Ovary (tissue), 9 donors: ENCODE results near the gene PPP2R2C. TPM values are rescaled to one million over a fixed set of nuclear protein-coding genes. Genes with fewer than 3 reads are reported as not detected.

Experiments used
- DNase-seq, 5 donors: peaks; one replicate each; pipeline ENCODE4 v3.0.0-alpha.2; 2019 to 2020
- H3K27ac ChIP-seq, 2 donors: fragments of 200-600 bp; one replicate each; pipeline versions ENCODE4 v1.5.1 to v1.8.0; 2019 to 2022
- H3K27me3 ChIP-seq: fragments of 200-600 bp; one replicate; pipeline ENCODE4 v1.8.0; 2022
- H3K36me3 ChIP-seq: fragments of 200-600 bp; sonication (generic); one replicate; pipeline ENCODE4 v1.5.1; 2019
- H3K4me1 ChIP-seq: one replicate; pipeline ENCODE4 v1.8.1; 2013; ENCODE audit warnings: mild to moderate bottlenecking, moderate library complexity; ENCODE audit not compliant: insufficient read depth
- H3K4me3 ChIP-seq: fragments of 200-600 bp; sonication (generic); one replicate; pipeline ENCODE4 v1.5.1; 2017
- H3K9me3 ChIP-seq, 2 donors: fragments of 200-600 bp in 1 of 2; sonication (generic) in 1 of 2; one replicate each; pipeline versions ENCODE4 v1.5.1 to v1.8.1; 2013 to 2019; ENCODE audit warnings: mild to moderate bottlenecking in 1 of 2, moderate library complexity in 1 of 2
- CTCF ChIP-seq, 3 donors: fragments of 450-650 bp in 2 of 3; fragments of 200-600 bp in 1 of 3; IDR thresholded peaks; one replicate each; pipeline versions ENCODE4 v1.5.1 to v1.8.0; 2016 to 2022; ENCODE audit warnings: antibody characterized with exemption in 3 of 3, mild to moderate bottlenecking in 1 of 3
- EP300 ChIP-seq: sonication (generic); formaldehyde crosslinking; IDR thresholded peaks from one replicate; pipeline ENCODE4 v1.6.1; 2017; ENCODE audit warnings: antibody characterized with exemption
- POLR2A ChIP-seq: fragments of 450-650 bp; IDR thresholded peaks from one replicate; pipeline ENCODE4 v1.6.1; 2017; ENCODE audit warnings: antibody characterized with exemption, mild to moderate bottlenecking, moderate library complexity
- WGBS, 3 donors: extraction: QIAGEN DNeasy Blood & Tissue Kit in 1 of 3; methylation state at CpG; one replicate each; pipeline versions ENCODE4 v1.1.5 to v1.1.7; 2013 to 2017; 5-methylcytosine and 5-hydroxymethylcytosine counted together
- intact Hi-C, 4 donors: fragments of 100-400 bp; cut with DNase I; formaldehyde crosslinking; loops; one replicate each; pipeline versions ENCODE4 v1.11.0 to v1.15.1; 2022 to 2023
- polyA plus RNA-seq, 2 donors: library from polyadenylated mRNA; stranded (reverse); fragments of 200-250 nt in 1 of 2; fragments of 350-450 nt in 1 of 2; fragmentation: Illumina TruSeq in 1 of 2; extraction: RNeasy Lipid Tissue Mini Kit (QIAGEN cat#74804) in 1 of 2; gene quantifications; one replicate each; pipeline ENCODE4 v1.2.3, GENCODE V29; 2013 to 2014
- total RNA-seq, 7 donors: library from RNA; depleted of rRNA in 2 of 7; stranded (reverse); fragments of >200 nt in 2 of 7; fragmentation: NEBNext Ultra II Directional in 3 of 7; extraction: Animal tissue kit (Norgen Biotek cat#: 25700) in 3 of 7; gene quantifications; one replicate each; pipeline versions ENCODE4 v1.1.0 to v1.2.4, GENCODE V29; 2016 to 2023
- donor health status: DM: no; HTN: no; CAD: no; lungs with moderate emphysema.
- donor health status: DM: no; HTN: no; CAD: no.
- donor health status: Bipolar disorder and iron deficiency.
- donor health status: DM: yes; HTN: yes; CAD: no.
- donor health status: DM: no; HTN: no; CAD: no.
- donor health status: DM: yes; HTN: yes; CAD: no.

PPP2R2C gene
- total and polyA plus RNA-seq, 9 donors: 0.12 to 4.5 (median 0.77) TPM

DNA sequence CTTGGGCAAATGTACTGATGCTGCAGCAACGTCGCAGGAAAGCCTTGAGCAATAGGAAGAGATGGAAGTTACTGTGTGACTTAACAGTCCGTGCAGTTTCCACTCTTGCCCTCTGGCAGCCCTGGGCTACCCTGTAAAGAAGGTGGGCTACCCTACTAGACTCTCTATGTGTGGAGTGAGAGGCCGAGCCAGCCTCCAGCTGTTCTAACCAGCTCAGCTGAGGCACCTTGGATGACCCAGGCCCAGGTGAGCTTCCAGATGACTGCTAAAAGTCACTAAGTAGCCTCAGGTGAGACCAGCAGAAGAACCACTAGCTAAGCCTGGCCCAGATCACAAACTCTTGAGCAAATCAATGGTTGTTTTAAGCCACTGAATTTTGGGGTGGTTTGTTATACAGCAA is 34.9 kb upstream of the PPP2R2C start:
- WGBS, 3 donors: 85 to 88% (median 85%) methylated on average over 4 of the region's 4 CpGs
- no peaks in the 10 kb centered on the region for H3K4me1 ChIP-seq
- DNase-seq: no peak
- no peak overlapping the region for H3K27ac ChIP-seq
- intact Hi-C loops: no loop called here
- no peaks in the 10 kb centered on the region for H3K27me3 ChIP-seq
- no peaks in the 10 kb centered on the region for H3K36me3 ChIP-seq
- TF ChIP-seq CTCF (IDR thresholded peaks at IDR 0.05) (no peak), EP300 (no peak), POLR2A (no peak)
- peaks cover 0 to 10% of the 10 kb centered on the region in 2 donors for H3K9me3 ChIP-seq
- H3K4me3 ChIP-seq: no peak overlapping the region

- H3K9me3 ChIP-seq: peaks cover 0 to 10% of the 10 kb centered on the region in 2 donors
- DNase-seq: no peak
- intact Hi-C loops: no loop called here
- 84 to 96% (median 86%) methylated on average over 3 of the region's 3 CpGs for WGBS, 3 donors
- no peaks in the 10 kb centered on the region for H3K4me1 ChIP-seq
- TF ChIP-seq POLR2A (no peak), CTCF (IDR thresholded peaks at IDR 0.05) (no peak), EP300 (no peak)
- H3K27ac ChIP-seq: no peak overlapping the region
- no peaks in the 10 kb centered on the region for H3K36me3 ChIP-seq
- H3K27me3 ChIP-seq: no peaks in the 10 kb centered on the region
- H3K4me3 ChIP-seq: no peak overlapping the region
These were observed 34.3 kb upstream of the PPP2R2C start for GRCh38 chr4:6506616-6507140.

DNA sequence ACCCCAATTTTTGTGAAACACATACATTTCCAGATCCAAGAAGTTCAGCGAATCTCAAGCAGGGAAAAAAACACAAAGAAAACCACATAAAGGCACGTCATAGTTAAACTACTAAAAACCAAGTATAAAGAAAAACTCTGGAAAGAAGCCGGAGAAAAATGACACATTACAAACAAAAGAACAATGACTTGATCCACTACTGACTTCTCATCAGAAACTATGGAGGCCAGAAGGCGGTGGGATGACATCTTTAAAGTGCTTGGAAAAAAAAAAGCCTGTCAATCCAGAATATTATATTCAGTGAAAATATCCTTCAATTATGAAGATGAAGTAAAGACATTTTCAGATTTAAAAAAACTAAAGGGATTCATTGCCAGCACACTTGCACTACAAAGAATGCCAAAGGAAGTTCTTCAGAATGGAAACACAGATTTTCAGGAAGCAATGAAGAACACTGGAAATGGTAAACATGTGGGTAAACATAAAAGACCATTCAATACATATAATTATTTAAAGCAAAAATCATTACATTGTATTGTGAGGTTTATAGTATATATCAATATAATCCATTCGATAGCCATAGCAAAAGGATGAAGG is 32.6 kb upstream of the PPP2R2C start:
- 78 to 80% (median 80%) methylated on average over 5 of the region's 5 CpGs for WGBS, 3 donors

DNA sequence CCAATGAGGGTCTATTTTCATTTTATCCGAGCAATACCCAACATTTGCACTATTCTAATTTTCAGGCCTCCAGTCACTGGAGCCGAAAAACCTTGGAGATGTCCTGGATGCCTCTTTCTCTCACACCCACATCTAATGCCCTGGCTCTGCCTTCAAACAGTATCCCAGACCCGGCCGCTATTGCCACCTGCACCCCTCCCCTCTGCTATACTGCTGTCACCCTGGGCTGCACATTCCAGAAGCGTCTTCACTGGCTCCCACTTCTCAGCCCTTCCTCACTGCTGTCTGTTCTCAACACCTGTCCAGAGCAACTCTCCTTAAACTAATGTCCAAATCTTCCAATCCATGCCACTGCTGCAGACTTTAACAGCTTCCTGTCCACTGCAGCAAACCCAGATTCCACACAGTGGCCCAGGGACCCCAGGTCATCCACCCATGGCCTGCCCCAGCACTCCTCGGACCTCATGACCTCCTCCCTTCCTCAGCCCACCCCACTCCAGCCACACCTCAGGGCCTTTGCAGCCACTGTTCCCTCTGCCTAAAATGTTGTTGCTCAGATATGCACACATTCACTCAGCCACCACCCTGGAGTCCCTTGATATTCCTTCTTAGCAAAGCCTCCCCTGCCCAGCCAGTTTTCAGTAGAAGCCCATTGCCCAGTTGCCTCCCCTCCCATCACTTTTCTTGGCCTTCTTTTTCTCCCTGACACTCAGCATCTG is 30.5 kb upstream of the PPP2R2C start:
- no peaks in the 10 kb centered on the region for H3K27me3 ChIP-seq
- intact Hi-C loops: no loop called here
- WGBS, 3 donors: 72 to 80% (median 72%) methylated on average over 6 of the region's 6 CpGs
- peaks cover 0 to 10% of the 10 kb centered on the region in 2 donors for H3K9me3 ChIP-seq
- no peaks in the 10 kb centered on the region for H3K36me3 ChIP-seq
- H3K4me3 ChIP-seq: no peak overlapping the region
- H3K27ac ChIP-seq: no peak overlapping the region
- no peak for DNase-seq
- TF ChIP-seq EP300 (no peak), POLR2A (no peak), CTCF (IDR thresholded peaks at IDR 0.05) (no peak)
- H3K4me1 ChIP-seq: no peaks in the 10 kb centered on the region

More for the DNA sequence above, 32.6 kb upstream of the PPP2R2C start:
- intact Hi-C loops: no loop called here
- no peak for TF ChIP-seq EP300
- no peak for TF ChIP-seq POLR2A
- TF ChIP-seq CTCF (IDR thresholded peaks at IDR 0.05): no peak
- Histone ChIP-seq H3K9me3 (peaks cover 0 to 10% of the 10 kb centered on the region in 2 donors), H3K4me3 (no peak overlapping the region), H3K4me1 (no peaks in the 10 kb centered on the region), H3K27me3 (no peaks in the 10 kb centered on the region), H3K27ac (no peak overlapping the region), H3K36me3 (no peaks in the 10 kb centered on the region)
- no peak for DNase-seq
